Spleen (tissue), 7 donors: ENCODE data around the gene ISCA2.

Experiments
- CTCF ChIP-seq, 11 experiments: fragments of 200-600 bp in 7 of 11; fragments of 450-650 bp in 4 of 11; sonication (generic) in 4 of 11; IDR thresholded peaks in 8 of 11; conservative IDR thresholded peaks in 3 of 11; 1 replicate in 7 of 11; 2 replicates in 4 of 11; pipeline versions ENCODE4 v1.4.0 to v1.8.0; 2016 to 2021; ENCODE audit warnings: antibody characterized with exemption in 11 of 11, inconsistent platforms in 4 of 11, mild to moderate bottlenecking in 1 of 11
- POLR2A ChIP-seq, 3 donors: fragments of 450-650 bp; IDR thresholded peaks; one replicate each; pipeline ENCODE4 v1.5.1; 2017; ENCODE audit warnings: antibody characterized with exemption in 3 of 3, mild to moderate bottlenecking in 1 of 3
- POLR2AphosphoS5 ChIP-seq, 3 donors: sonication (generic); formaldehyde crosslinking; IDR thresholded peaks; one replicate each; pipeline ENCODE4 v1.5.1; 2017; ENCODE audit warnings: antibody characterized with exemption in 3 of 3
- donor health status: DM: no; HTN: no; CAD: no; lungs with moderate emphysema.
- donor health status: DM: no; HTN: no; CAD: no.
- donor health status: DM: no; HTN: no; CAD: no.

GRCh38 chr14:74459289-74459946 is 34.1 kb upstream of the ISCA2 start:
- TF ChIP-seq CTCF (IDR thresholded peaks at IDR 0.05 in 8 of 11, conservative IDR thresholded peaks at IDR 0.05 in 3 of 11) (peak in 8 of 11 experiments; percentile 24 to 58 (median 50)), POLR2AphosphoS5 (IDR thresholded peaks at IDR 0.05) (no peak), POLR2A (IDR thresholded peaks at IDR 0.05) (no peak)
